Activated naive CD4-positive, alpha-beta T cell treated with anti-CD3 and anti-CD28 coated beads, Interleukin-2, amount 50 U/mL, for 16 hours (primary cell): ENCODE results near the gene ID1.
"Not testable (repeated sequence)": the region's sequence is repeated elsewhere in the genome, so short reads cannot be mapped to it uniquely, and the experiment has no call there.

Source experiments
- DNase-seq: peaks from one replicate; pipeline ENCODE4 v3.0.0-alpha.2; 2020

The ID1 gene

DNA sequence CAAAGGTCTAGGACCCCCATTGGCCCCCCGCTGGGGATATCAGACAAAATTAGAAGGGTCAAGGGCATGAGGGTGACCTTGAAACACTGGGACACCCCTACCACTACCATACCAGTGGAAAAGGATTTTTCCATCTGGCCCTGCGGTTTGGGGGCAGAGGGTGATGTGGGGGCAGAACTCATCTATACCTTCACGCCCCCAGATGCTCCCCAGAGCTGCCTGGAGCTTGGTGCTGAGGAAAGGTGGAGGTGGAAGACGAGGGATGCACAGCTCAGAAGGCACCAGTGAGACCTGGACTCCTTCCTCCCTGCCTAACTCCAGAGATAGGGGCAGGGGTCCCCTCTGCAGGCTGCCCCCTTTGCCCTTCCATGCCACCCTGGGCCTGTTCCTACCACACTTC, 33.7 kb downstream of the ID1 start:
- DNase-seq: no peak

DNA sequence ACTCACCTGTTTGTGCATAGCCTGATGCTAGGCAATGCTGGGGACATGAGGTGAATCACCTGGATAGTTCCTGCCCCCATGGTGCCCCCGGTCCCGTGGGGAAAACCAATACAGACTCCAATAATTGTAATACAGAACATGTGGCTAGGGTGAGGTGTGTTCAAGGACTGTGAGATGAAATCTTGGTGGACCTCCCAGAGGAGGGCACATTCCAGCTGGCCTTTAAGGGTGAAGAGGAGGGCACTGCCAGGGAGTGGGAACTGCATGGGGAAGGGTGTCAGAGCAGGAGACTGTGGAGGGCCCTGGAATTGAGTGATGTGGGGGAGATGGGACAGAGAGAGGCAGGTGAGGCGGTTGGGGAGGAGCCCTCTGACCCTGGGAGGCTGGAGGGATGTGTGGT, 35.2 kb downstream of the ID1 start:
- DNase-seq: no peak

DNA sequence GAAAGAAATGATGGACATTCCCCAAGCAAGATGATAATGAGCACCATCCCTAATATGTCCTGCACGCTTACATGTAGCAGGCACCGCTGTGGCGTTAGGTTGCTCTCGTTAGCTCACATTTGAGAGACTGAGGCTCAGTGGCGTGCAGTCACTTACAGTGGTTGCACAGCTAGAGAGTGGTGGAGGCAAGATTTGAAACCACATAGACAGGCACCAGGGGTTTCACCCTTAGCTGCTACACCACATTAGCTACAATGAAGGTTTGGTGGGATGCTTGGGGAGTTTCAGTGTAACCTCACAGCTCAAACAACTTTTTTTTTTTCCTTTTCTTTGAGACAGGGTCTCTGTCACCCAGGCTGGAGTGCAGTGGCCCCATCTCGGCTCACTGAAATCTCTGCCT, 36.3 kb downstream of the ID1 start:
- DNase-seq: no peak

DNA sequence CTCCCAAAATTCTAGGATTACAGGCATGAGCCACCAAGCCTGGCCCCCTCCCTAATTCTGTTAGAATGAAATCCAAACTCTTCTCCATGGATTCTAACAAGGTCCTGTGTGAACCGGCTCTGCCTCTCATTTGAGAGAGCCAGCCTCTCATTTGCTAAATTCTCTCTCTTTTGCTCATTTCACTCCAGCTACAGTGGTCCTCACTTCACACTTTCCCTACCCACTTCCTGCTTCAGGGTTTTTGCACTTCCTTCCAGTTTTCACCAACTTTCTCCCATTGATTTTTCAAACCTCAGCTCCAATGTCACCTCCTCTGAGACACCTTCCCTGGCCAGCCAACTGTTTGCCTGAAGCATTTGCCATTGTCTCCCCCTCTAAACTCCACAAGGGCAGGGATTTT, 37.7 kb downstream of the ID1 start:
- DNase-seq: no peak

DNA sequence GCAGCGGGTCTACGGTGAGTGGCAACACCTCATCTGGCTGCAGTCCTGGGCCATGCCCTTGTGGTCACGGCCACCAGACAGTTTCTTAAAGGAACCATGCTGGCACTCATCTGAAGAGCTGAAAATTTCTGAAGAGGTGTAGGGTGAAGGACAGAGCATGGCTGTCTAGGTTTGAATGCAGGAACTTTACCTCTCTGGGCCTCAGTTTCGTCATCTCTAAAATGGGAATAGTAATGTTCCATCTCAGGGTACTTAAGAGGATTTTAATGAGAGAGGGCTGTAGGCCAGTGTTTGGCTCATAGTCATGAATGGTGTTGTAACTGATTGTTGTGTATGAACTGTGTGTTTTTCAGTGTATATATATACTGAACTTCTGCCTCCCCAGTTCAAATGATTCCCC, 38.4 kb downstream of the ID1 start:
- DNase-seq: no peak

DNA sequence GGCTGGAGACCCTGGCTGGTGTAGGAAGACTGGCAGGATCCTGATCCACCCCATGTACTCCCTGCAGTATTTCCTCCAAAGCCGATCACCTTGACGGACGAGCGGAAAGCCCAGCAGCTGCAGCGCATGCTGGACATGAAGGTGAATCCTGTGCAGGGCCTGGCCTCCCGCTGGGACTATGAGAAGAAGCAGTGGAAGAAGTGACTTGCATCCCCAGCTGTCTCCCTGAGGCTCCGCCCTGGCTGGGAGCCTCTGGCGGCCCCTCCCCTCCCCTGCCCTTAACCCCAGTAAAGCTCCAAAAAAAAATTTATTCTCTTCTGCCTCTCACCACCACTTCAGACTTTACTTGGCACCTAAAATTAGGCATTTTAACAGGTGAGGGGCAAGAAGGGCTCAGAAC, 39.6 kb downstream of the ID1 start:
- DNase-seq: no peak

DNA sequence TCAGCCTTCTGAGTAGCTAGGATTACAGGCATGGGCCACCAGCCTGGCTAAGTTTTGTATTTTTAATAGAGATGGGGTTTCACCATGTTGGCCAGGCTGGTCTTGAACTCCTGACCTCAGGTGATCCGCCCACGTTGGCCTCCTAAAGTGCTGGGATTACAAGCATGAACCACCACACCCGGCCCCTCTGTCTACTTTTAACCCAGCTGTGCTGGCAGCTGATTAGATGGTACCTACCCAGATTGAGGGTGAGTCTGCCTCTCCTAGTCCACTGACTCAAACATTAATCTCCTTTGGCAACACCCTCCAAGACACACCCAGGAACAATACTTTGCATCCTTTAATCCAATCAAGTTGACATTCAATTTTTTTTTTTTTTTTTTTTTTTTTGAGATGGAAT, 43.0 kb downstream of the ID1 start:
- not testable (repeated sequence) for DNase-seq

DNA sequence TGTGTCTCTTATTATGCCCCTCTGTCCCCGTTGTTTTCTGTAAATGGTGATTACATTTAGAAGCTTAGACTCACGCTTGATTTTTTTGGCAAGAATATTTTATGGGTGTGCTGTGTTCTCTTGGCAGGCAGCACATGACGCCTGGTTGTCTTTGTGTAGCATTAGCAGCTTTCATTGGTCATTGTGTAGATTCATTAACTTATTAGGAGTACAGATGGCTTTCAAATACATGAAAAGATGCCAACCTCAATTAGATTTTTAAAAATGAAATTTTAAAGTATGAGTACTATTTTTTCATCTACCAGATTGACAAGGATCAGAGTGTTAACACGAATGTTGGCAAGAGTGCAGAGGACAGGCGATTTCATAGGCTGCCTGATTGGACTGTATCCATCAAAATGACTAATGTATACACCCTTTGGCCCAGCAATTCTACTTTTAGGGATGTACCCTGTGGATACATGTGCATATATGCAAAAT, 47.9 kb downstream of the ID1 start:
- DNase-seq: no peak

DNA sequence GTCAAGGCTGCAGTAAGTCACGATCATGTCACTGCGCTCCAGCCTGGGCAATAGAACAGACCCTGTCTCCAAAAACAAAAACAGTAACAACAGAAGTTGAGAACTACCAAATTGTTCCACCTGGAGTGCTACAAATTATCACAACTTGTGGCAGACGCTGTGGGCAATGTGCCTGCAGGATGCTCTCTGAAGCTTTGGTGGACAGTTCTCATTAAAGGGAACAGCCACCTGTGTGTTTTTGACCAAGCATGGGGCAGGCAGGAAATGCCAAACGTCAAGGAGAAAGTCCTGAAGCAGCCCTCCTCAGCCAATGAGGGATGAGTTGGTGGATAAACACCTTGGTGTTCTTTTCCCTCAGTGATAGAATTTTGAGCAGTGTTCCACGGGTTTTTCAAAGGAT, 48.5 kb downstream of the ID1 start:
- DNase-seq: no peak

DNA sequence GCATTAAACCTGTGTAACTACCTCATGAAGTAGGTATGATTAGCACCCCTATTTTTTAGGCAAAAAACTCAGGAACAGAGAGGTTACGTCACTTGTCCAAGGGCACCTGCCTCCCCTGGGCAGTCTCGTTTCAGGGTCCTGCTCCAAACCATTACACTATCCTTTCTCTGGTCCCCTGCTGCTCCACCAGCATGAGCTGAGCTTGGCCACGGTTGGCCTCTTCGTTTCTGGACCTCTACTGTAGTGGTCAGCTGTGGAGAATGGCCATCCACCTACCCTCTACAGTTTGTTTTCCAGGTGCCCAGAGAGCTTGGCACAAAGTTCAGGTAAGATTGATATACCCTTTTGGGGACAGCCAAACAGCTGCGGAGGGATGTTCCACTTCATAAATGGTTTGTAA, 49.4 kb downstream of the ID1 start:
- DNase-seq: no peak
